ENCODE results near the gene IL2. TPM values are rescaled to one million over a fixed set of nuclear protein-coding genes. Genes with fewer than 3 reads are reported as not detected.

IL2 gene
- total RNA-seq, 1 experiment from 2014 or later: 0.61 TPM

DNA sequence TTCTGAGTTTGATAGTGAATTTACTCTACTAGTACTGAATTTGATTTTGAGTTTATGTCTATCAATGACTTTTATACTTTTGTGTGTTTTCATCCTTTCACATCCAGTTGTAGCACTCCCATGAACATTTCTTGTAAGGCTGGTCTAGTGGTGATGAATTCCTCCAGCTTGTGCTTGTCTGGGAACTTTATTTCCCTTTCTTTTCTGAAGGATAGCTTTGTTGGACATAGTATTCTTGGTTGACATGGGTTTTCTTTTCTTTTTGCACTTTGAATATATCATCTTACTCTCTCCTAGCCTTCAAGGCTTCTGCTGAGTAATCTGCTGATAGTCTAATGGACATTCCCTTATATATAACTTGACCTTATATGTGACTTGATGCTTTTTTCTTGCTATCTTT, 32.5 kb upstream of the IL2 start (continued):
- TF ChIP-seq, protein P1, sequence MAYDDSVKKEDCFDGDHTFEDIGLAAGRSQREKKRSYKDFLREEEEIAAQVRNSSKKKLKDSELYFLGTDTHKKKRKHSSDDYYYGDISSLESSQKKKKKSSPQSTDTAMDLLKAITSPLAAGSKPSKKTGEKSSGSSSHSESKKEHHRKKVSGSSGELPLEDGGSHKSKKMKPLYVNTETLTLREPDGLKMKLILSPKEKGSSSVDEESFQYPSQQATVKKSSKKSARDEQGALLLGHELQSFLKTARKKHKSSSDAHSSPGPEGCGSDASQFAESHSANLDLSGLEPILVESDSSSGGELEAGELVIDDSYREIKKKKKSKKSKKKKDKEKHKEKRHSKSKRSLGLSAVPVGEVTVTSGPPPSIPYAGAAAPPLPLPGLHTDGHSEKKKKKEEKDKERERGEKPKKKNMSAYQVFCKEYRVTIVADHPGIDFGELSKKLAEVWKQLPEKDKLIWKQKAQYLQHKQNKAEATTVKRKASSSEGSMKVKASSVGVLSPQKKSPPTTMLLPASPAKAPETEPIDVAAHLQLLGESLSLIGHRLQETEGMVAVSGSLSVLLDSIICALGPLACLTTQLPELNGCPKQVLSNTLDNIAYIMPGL (CRISPR knock-in tag; IDR thresholded peaks at IDR 0.05): no peak

DNA sequence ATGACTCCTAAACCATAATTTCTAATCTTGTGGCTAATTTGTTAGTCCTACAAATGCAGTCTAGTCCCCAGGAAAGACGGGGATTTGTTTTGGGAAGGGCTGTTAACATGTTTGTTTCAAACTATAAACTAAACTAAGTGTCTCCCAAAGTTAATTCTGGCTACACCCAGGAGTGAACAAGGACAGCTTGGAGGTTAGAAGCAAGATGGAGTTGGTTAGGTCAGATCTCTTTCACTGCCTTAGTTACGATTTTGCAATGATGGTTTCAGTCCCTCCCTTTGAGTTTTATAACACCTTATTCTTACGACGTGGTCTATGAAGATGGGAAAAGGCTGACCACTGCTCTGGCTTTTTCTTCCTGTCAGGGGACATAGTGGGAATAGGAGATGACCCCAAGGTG, 27.0 kb upstream of the IL2 start:
- ATAC-seq (no peak), DNase-seq (ENCODE audit: low spot score) (no peak)
- no peak for TF ChIP-seq TEAD1 (CRISPR knock-in tag; IDR thresholded peaks at IDR 0.05)
- no peak for TF ChIP-seq FOXK1 (CRISPR knock-in tag; IDR thresholded peaks at IDR 0.05)
- TF ChIP-seq, protein P1 (CRISPR knock-in tag; IDR thresholded peaks at IDR 0.05): no peak
- no peak for TF ChIP-seq JAZF1 (CRISPR knock-in tag; IDR thresholded peaks at IDR 0.05)
- no peak for TF ChIP-seq ELF4 (CRISPR knock-in tag; IDR thresholded peaks at IDR 0.05; ENCODE audit: low read depth)
- TF ChIP-seq ETV6 (CRISPR knock-in tag; IDR thresholded peaks at IDR 0.05): no peak
- TF ChIP-seq, protein P2, sequence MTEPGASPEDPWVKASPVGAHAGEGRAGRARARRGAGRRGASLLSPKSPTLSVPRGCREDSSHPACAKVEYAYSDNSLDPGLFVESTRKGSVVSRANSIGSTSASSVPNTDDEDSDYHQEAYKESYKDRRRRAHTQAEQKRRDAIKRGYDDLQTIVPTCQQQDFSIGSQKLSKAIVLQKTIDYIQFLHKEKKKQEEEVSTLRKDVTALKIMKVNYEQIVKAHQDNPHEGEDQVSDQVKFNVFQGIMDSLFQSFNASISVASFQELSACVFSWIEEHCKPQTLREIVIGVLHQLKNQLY (CRISPR knock-in tag; IDR thresholded peaks at IDR 0.05): no peak
- no peak for TF ChIP-seq CREM (CRISPR knock-in tag; IDR thresholded peaks at IDR 0.05)
- no peak for TF ChIP-seq SMAD3 (CRISPR knock-in tag; IDR thresholded peaks at IDR 0.05; ENCODE audit: borderline replicate concordance)
- no peak for TF ChIP-seq IRF2 (CRISPR knock-in tag; IDR thresholded peaks at IDR 0.05; ENCODE audit: borderline replicate concordance, low read depth)
- TF ChIP-seq NR2C2 (CRISPR knock-in tag; IDR thresholded peaks at IDR 0.05): no peak
- no peak for TF ChIP-seq JUN (CRISPR knock-in tag; IDR thresholded peaks at IDR 0.05)
- TF ChIP-seq, protein P3, sequence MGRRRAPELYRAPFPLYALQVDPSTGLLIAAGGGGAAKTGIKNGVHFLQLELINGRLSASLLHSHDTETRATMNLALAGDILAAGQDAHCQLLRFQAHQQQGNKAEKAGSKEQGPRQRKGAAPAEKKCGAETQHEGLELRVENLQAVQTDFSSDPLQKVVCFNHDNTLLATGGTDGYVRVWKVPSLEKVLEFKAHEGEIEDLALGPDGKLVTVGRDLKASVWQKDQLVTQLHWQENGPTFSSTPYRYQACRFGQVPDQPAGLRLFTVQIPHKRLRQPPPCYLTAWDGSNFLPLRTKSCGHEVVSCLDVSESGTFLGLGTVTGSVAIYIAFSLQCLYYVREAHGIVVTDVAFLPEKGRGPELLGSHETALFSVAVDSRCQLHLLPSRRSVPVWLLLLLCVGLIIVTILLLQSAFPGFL (CRISPR knock-in tag; IDR thresholded peaks at IDR 0.05; ENCODE audit: borderline replicate concordance): no peak
- TF ChIP-seq, protein P4, sequence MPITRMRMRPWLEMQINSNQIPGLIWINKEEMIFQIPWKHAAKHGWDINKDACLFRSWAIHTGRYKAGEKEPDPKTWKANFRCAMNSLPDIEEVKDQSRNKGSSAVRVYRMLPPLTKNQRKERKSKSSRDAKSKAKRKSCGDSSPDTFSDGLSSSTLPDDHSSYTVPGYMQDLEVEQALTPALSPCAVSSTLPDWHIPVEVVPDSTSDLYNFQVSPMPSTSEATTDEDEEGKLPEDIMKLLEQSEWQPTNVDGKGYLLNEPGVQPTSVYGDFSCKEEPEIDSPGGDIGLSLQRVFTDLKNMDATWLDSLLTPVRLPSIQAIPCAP (CRISPR knock-in tag; IDR thresholded peaks at IDR 0.05): no peak
- TF ChIP-seq ESRRA (CRISPR knock-in tag; IDR thresholded peaks at IDR 0.05; ENCODE audit: borderline replicate concordance): no peak
- TF ChIP-seq, protein P5, sequence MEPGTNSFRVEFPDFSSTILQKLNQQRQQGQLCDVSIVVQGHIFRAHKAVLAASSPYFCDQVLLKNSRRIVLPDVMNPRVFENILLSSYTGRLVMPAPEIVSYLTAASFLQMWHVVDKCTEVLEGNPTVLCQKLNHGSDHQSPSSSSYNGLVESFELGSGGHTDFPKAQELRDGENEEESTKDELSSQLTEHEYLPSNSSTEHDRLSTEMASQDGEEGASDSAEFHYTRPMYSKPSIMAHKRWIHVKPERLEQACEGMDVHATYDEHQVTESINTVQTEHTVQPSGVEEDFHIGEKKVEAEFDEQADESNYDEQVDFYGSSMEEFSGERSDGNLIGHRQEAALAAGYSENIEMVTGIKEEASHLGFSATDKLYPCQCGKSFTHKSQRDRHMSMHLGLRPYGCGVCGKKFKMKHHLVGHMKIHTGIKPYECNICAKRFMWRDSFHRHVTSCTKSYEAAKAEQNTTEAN (CRISPR knock-in tag; IDR thresholded peaks at IDR 0.05): no peak
- no peak for TF ChIP-seq ZNF232 (CRISPR knock-in tag; IDR thresholded peaks at IDR 0.05)
- no peak for TF ChIP-seq ZNF423 (CRISPR knock-in tag; IDR thresholded peaks at IDR 0.05)
- Mint-ChIP-seq H3K4me1 (no peaks in the 10 kb centered on the region), H3K27ac (no peak overlapping the region), H3K27me3 (ENCODE audit: low read depth) (no peaks in the 10 kb centered on the region), H3K4me3 (no peak overlapping the region), H3K9me3 (peaks cover 14% of the 10 kb centered on the region), H3K36me3 (no peaks in the 10 kb centered on the region)
- ChIA-PET CTCF (no interaction called here), POLR2A (no interaction called here)
